Activated CD8-positive, alpha-beta T cell treated with anti-CD3 and anti-CD28 coated beads for 36 hours (primary cell): ENCODE data around the gene UBA52. TPM values are rescaled to one million over a fixed set of nuclear protein-coding genes. Genes with fewer than 3 reads are reported as not detected.

Experiments
- ATAC-seq: fragments of 200-7000 bp; cut with Tn5 transposase; one replicate; pipeline ENCODE4 v1.10.0; 2021; ENCODE audit warnings: mild to moderate bottlenecking, moderate library complexity
- CTCF ChIA-PET: fragments of 350-600 bp; sonication (Branson Sonifier 250); formaldehyde crosslinking; loops from one replicate; lab custom pipeline; 2021; ENCODE audit warnings: antibody characterized with exemption; lab: Charles Lee
- POLR2A ChIA-PET: fragments of 350-600 bp; sonication (Branson Sonifier 250); formaldehyde crosslinking; loops from one replicate; lab custom pipeline; 2021; ENCODE audit warnings: antibody characterized with exemption; lab: Charles Lee
- DNase-seq: peaks from one replicate; pipeline ENCODE4 v3.0.0-alpha.2; 2020
- H3K27ac Mint-ChIP-seq: one replicate; pipeline ENCODE4 v1.8.0; 2021; ENCODE audit warnings: mild to moderate bottlenecking, mixed read lengths
- H3K27me3 Mint-ChIP-seq: one replicate; pipeline ENCODE4 v1.8.0; 2021; ENCODE audit warnings: mixed read lengths
- H3K36me3 Mint-ChIP-seq: one replicate; pipeline ENCODE4 v1.8.0; 2021; ENCODE audit warnings: low read depth, mixed read lengths
- H3K4me1 Mint-ChIP-seq: one replicate; pipeline ENCODE4 v1.8.0; 2021; ENCODE audit warnings: low read depth, mixed read lengths
- H3K4me3 Mint-ChIP-seq: one replicate; pipeline ENCODE4 v1.8.0; 2021; ENCODE audit warnings: mild to moderate bottlenecking, moderate library complexity, mixed read lengths
- H3K9me3 Mint-ChIP-seq: one replicate; pipeline ENCODE4 v1.8.0; 2021; ENCODE audit warnings: mixed read lengths
- intact Hi-C: fragments of 100-400 bp; cut with micrococcal nuclease; formaldehyde crosslinking; loops from one replicate; pipeline ENCODE4 v1.10.0; 2022
- total RNA-seq, 2 experiments: library from RNA; stranded (reverse); gene quantifications; one replicate each; pipeline ENCODE4 v1.2.3, GENCODE V29; 2021
- TF ChIP-seq, protein P1 (sequence below): fragments of 200-600 bp; IDR thresholded peaks from one replicate; pipeline ENCODE4 v1.8.0; 2022; ENCODE audit warnings: antibody characterized with exemption, mild to moderate bottlenecking

The UBA52 gene
- total RNA-seq, 2 experiments from 2014 or later, result 1,795 to 1,837 TPM

GRCh38 chr19:18603958-18604819, 32.5 kb downstream of the UBA52 start:
- H3K36me3 Mint-ChIP-seq, result no peaks in the 10 kb centered on the region
- H3K27ac Mint-ChIP-seq, result no peak overlapping the region
- ATAC-seq (no peak), DNase-seq (no peak)
- ChIA-PET CTCF (interaction anchor here (1.3 kb wide), 1 partner anchor 83 kb away, joined by 4 read pairs; no protein-coding TSS in a partner anchor), POLR2A (interaction anchor here (0.6 to 1.2 kb wide), 2 partner anchors 10 to 235 kb away, joined by 3 read pairs; no protein-coding TSS in a partner anchor)
- H3K4me3 Mint-ChIP-seq, result no peak overlapping the region
- peaks cover 4% of the 10 kb centered on the region for H3K4me1 Mint-ChIP-seq
- no peaks in the 10 kb centered on the region for H3K9me3 Mint-ChIP-seq
- peaks cover 55% of the 10 kb centered on the region for H3K27me3 Mint-ChIP-seq
- intact Hi-C loops, result no loop called here
- TF ChIP-seq, protein P1, sequence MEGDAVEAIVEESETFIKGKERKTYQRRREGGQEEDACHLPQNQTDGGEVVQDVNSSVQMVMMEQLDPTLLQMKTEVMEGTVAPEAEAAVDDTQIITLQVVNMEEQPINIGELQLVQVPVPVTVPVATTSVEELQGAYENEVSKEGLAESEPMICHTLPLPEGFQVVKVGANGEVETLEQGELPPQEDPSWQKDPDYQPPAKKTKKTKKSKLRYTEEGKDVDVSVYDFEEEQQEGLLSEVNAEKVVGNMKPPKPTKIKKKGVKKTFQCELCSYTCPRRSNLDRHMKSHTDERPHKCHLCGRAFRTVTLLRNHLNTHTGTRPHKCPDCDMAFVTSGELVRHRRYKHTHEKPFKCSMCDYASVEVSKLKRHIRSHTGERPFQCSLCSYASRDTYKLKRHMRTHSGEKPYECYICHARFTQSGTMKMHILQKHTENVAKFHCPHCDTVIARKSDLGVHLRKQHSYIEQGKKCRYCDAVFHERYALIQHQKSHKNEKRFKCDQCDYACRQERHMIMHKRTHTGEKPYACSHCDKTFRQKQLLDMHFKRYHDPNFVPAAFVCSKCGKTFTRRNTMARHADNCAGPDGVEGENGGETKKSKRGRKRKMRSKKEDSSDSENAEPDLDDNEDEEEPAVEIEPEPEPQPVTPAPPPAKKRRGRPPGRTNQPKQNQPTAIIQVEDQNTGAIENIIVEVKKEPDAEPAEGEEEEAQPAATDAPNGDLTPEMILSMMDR, result no peak

- Mint-ChIP-seq H3K27me3 (peaks cover 61% of the 10 kb centered on the region), H3K9me3 (no peaks in the 10 kb centered on the region), H3K4me1 (peaks cover 4% of the 10 kb centered on the region), H3K36me3 (no peaks in the 10 kb centered on the region), H3K27ac (no peak overlapping the region), H3K4me3 (no peak overlapping the region)
- intact Hi-C loops, result no loop called here
- POLR2A ChIA-PET, result interaction anchor here (0.6 to 1.2 kb wide), 2 partner anchors 10 to 235 kb away, joined by 3 read pairs; no protein-coding TSS in a partner anchor
- ATAC-seq (no peak), DNase-seq (no peak)
- TF ChIP-seq, protein P1, result no peak
- CTCF ChIA-PET, result no interaction called here
These were observed 33.1 kb downstream of the UBA52 start for GRCh38 chr19:18604820-18605159.

GRCh38 chr19:18605196-18605545, 33.5 kb downstream of the UBA52 start:
- Mint-ChIP-seq H3K4me1 (peaks cover 4% of the 10 kb centered on the region), H3K9me3 (no peaks in the 10 kb centered on the region), H3K27me3 (peaks cover 64% of the 10 kb centered on the region), H3K36me3 (no peaks in the 10 kb centered on the region), H3K4me3 (no peak overlapping the region), H3K27ac (no peak overlapping the region)
- TF ChIP-seq, protein P1, result no peak
- ChIA-PET CTCF (no interaction called here), POLR2A (interaction anchor here (0.6 to 1.2 kb wide), 2 partner anchors 11 to 234 kb away, joined by 3 read pairs; no protein-coding TSS in a partner anchor)
- intact Hi-C loops, result no loop called here
- ATAC-seq (no peak), DNase-seq (no peak)

- intact Hi-C loops, result no loop called here
- H3K4me1 Mint-ChIP-seq, result peaks cover 4% of the 10 kb centered on the region
- no peaks in the 10 kb centered on the region for H3K36me3 Mint-ChIP-seq
- CTCF ChIA-PET, result no interaction called here
- TF ChIP-seq, protein P1, result no peak
- DNase-seq (no peak), ATAC-seq (no peak)
- POLR2A ChIA-PET, result no interaction called here
- H3K27ac Mint-ChIP-seq, result no peak overlapping the region
- H3K27me3 Mint-ChIP-seq, result peaks cover 68% of the 10 kb centered on the region
- no peaks in the 10 kb centered on the region for H3K9me3 Mint-ChIP-seq
- H3K4me3 Mint-ChIP-seq, result no peak overlapping the region
These were observed 34.1 kb downstream of the UBA52 start for GRCh38 chr19:18605546-18606280.
